Measurements from ENCODE around the gene TMPRSS7.

The TMPRSS7 gene

GRCh38 chr3:112104774-112105173 lies 70.2 kb downstream of the TMPRSS7 start:
- DNase-seq: no peak

GRCh38 chr3:112109322-112109721 lies 74.8 kb downstream of the TMPRSS7 start:
- DNase-seq: peak; percentile 49

DNA sequence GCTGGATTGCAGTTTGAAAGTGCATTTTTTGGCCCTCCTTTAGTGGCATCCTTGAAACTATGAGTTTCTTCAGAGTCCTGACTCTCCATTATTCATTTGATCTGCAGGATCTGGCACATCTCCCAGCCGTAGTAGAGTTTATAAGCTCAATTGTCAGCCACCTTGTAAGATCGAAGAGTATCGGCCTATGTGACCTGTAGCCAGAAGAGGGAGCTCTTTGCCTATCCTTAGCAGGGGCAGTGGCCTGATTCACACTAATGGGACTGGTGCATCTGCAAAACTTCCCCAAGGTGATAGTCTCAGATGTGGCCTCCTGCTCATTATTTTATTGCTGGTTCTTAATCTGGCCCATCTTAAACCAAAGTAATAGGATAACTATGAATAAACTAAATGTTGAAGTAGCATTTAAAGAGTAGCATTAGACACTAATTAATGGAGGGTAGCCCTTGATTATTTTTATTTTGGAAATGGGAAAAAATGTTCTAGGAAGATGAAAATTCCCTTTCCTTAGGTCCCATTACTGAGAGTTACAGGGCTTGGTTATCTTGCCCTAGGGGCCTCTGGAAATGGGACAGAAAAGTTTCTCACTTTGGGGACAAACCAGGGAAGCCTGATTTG lies 77.4 kb downstream of the TMPRSS7 start:
- peak; percentile 39 for DNase-seq

DNA sequence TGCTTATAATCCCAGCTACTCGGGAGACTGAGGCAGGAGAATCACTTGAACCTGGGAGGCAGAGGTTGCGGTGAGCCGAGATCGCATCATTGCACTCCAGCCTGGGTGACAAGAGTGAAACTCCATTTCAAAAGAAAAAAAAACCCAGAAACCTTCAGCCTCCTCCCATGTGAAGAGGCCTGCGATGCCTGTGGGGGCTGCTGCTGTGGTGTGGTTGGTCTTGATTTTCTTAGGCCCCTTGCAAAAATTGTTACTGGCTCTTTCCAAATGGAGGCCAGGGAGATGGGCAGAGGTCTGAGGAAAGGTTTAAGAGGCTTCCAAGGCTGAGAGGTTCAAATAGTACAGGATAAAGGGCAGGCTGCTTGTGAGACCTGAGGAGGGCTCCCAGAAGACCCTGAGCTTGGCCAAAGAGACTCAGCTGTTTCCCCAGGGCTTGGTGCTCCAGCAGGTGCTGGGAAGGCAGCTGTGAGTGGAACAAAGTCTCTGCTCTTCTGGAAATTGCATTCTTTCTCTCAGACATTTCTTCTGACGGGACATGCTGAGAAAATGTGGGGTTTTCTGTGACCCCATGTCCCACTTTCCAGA lies 80.1 kb downstream of the TMPRSS7 start:
- no peak for DNase-seq

DNA sequence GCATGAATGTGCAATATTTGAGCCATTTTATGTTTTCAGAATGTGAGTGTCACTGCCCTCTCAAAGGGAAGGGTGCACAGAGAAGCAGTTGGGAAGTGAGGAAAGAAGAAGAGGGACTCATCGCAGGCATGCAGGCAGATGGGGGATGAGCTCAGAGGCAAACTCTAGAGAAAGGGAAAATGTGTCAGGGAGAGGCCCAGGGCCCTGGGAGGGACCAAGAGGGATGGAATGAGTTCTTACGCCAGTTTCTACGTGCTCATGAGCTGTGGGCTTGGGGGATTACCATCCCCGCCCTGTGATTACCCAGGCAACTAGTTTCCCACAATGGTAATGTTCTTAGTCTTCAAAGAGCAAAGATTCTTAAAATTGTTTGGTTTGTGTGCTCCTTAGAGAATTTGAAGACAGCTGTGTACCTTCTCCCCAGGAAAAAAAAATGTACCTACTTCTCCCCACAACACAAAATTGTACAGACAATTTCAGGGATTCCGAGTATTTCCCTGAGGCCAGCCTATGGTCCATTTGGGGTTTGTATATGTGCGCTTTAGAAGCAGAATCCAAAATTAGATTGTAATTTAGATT lies 80.7 kb downstream of the TMPRSS7 start:
- DNase-seq: no peak

GRCh38 chr3:112115806-112116383 lies 81.4 kb downstream of the TMPRSS7 start:
- no peak for DNase-seq

- no peak for DNase-seq
Measured at GRCh38 chr3:112116748-112117186, 82.2 kb downstream of the TMPRSS7 start.

- no peak for DNase-seq
Measured at GRCh38 chr3:112117415-112117814, 82.9 kb downstream of the TMPRSS7 start.

DNA sequence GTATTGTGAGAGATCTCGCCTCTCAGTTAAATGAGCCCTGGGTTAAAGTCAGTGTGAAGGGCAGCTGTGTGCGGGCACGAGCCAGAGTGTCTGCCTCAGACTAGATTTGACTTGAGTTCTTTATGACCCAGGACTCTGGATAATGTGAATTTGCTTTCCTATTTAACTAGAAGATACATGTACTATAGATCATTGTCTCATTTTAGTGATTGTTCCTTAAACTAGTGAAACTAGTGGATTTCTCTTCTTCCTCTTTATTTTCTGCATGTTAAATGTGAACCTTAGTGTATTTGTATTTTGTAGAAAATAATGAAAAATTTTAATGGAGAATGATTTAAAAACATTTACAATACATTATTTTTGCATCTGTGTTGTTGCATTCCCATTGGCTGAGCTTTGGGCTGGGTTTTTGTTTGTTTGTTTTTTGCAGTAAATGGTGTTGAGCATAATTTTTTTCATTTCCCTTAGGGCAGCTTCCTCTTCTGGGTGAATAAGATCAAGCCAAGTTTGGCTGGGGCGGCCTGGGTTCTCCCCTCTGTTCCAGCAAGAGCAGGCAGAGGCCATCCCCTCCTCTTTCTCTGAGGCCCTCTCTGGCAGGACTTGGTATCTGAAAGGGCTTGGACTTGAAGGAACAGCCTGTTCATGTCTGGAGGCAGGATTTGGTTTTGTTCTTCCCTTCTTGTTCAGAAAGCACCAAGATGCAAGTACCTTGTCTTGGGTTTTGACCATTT lies 83.5 kb downstream of the TMPRSS7 start:
- no peak for DNase-seq

DNA sequence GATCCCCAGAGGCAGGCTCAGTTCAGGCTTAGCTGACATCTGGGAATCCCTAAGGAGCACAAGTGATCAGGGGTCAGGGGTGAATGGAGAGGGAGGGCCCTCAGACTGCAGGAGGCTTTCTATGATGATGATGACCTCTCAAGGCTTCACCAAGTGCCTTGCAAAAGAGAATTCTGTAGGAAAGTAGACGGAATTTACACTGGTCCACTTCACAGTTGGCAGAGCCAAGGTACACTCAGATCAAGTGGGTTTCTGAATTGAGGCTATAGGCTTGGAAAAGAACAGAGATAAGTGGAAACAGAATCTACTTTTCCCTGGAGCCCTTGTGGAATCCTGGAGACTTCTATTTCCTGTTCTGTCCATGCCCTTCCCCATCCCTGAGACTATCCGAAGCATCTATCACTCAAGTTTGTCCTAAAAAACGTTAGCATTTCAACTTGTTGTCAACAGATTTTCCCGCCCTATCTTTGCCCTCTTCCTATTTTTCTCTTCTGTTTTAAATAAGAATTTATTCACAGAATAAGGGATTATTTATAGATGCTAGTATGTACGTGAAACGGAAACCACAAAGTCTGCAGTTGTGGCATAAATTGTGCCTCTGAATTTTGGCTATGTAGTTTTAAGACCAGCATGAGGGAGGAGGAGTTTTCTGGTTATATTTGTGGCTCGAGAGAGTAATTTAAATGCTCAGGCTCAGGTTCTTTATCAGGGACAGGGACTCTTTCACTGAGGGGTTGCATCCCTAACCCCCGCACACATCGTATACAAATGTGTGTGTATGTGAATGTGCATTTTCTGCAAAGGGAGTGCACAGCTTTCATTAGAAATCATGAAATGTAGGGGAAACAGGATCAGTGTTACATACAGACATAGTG lies 85.7 kb downstream of the TMPRSS7 start:
- no peak for DNase-seq

DNA sequence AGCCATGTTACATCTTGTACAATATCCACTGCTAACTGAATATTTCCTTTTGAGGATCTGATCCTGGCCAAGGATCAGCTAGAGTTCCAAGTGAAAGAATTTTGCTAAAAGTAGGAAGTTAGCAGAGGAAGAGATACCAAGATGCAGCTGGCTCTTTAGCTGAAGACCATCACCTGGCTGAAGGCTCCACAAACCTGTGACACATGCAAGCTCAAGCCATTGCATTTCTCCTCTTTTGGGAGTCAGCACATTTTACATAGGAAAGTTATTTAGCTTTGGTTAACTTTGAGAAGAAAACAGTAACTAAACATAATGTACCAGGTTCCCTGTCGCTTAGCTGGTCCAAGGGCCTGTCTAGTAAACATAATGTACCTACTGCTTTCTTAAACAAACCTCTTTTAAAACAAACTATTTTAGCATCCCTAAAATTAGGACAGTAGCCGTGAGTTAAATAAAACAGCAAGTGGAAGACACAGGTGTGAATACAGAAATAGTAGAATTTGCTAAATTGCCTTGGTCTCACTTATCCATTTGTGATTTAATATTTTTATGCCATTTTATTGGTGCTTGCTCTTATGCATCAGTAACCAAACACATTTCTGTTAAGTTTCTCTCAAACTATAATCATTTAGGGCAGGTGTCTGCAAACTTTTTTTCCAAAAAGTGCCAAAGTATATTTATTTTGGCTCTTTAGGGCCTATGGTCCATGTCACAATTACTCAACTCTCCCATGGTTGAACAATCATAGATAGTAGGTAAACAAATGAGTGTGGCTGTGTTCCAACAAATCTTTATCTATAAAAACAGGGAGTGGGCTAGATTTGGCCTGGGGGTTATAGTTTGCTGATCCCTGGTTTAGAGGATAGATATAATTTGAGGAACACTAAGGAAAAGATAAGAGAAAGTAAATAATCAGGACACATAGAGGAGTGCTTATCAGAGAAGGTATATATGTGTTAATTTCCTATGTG lies 87.3 kb downstream of the TMPRSS7 start:
- DNase-seq: no peak

GRCh38 chr3:112122870-112123269 lies 88.3 kb downstream of the TMPRSS7 start:
- no peak for DNase-seq

DNA sequence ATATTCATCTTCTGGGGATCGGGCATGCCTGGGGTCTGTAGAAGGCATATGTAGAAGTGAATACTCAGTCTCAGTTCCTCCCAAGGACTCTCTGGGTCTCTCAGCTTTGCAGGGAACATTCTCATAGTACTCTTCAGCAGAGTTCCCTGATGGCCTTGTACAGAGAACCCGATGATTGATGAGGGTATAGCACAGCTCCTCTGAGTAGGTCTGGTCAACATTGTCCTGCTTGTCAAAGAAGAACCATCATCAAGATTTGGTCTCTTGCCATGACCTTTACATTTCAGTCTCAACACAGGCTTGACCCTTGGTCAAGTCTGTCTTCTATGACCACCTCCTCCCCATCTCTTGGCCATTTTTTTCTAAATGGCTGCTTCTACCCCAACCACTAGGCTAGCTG lies 89.0 kb downstream of the TMPRSS7 start:
- DNase-seq: no peak

- DNase-seq: no peak
Measured at GRCh38 chr3:112124907-112125607, 90.5 kb downstream of the TMPRSS7 start.

- DNase-seq: no peak
Measured at GRCh38 chr3:112126511-112126911, 92.0 kb downstream of the TMPRSS7 start.

- no peak for DNase-seq
Measured at GRCh38 chr3:112127522-112128494, 93.3 kb downstream of the TMPRSS7 start.

- DNase-seq: no peak
Measured at GRCh38 chr3:112128843-112129727, 94.5 kb downstream of the TMPRSS7 start.

DNA sequence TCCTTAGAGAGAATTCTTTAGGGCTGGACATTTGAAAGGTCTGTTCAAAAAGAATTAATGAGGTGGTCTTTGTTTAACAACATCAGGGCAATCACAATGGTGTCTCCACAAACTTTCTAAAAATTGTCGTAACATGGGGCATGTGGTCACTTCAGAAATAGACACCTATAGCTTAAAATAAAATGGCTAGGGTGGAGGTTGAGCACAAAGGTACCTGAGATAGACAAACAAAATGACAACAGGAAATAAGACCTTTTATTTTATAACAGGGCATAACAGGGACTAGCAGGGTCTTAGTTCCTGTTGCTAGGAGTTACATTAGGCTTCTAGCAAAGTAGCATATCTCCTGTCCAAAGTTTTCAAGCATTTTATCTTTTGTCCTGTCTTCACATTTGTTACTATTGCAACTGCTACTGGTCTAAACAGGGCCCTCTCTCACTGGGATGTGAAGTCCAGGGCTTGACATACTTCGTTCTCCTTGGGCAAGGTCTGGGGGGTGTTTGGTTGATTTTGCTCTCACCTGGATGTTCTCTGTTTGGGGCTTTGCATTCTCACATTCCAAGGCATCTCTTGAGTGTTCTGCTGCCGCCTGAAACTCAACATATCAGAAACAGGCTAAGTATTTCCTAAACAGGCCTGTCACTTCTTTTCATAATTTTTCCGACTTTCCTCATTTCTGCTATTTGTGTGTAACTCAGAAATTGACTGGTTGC lies 95.5 kb downstream of the TMPRSS7 start:
- no peak for DNase-seq
